ENCODE results near the gene APCS. TPM values are rescaled to one million over a fixed set of nuclear protein-coding genes. Genes with fewer than 3 reads are reported as not detected.

Gene APCS
- total RNA-seq, 1 donor from 2014 or later = not detected

DNA sequence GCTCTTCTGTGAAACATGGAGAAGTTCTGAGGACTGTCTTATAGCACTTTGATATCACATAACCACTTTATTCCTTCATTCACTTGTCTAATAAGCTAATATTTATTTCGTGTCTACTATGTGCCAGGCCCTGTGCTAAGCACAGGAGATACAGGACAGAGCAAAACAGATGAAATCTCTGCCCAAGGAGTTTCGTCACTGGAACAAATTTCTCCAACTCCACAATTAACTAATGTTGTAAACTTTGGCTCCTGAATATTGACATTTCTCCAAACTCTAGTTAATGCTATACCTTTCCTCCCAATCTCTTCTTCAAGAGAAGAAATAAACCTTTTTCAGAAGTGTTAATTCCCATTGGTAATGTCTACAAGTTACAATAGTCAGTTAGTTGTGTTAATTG is 27.0 kb upstream of the APCS start:
- TF ChIP-seq, protein P1, sequence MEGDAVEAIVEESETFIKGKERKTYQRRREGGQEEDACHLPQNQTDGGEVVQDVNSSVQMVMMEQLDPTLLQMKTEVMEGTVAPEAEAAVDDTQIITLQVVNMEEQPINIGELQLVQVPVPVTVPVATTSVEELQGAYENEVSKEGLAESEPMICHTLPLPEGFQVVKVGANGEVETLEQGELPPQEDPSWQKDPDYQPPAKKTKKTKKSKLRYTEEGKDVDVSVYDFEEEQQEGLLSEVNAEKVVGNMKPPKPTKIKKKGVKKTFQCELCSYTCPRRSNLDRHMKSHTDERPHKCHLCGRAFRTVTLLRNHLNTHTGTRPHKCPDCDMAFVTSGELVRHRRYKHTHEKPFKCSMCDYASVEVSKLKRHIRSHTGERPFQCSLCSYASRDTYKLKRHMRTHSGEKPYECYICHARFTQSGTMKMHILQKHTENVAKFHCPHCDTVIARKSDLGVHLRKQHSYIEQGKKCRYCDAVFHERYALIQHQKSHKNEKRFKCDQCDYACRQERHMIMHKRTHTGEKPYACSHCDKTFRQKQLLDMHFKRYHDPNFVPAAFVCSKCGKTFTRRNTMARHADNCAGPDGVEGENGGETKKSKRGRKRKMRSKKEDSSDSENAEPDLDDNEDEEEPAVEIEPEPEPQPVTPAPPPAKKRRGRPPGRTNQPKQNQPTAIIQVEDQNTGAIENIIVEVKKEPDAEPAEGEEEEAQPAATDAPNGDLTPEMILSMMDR (IDR thresholded peaks at IDR 0.05; ENCODE audit: unreplicated experiment) = no peak
- DNase-seq (ENCODE audit: low spot score, unreplicated experiment) = no peak
- Mint-ChIP-seq H3K4me1 (ENCODE audit: low read depth) (peaks cover 7% of the 10 kb centered on the region), H3K4me3 (ENCODE audit: low read depth) (no peak overlapping the region), H3K27me3 (no peaks in the 10 kb centered on the region), H3K36me3 (ENCODE audit: insufficient read depth) (no peaks in the 10 kb centered on the region), H3K9me3 (ENCODE audit: low read depth) (peaks cover 40% of the 10 kb centered on the region), H3K27ac (no peak overlapping the region)

GRCh38 chr1:159561497-159561896 is 26.1 kb upstream of the APCS start:
- peaks cover 5% of the 10 kb centered on the region for H3K4me1 Mint-ChIP-seq (ENCODE audit: low read depth)
- H3K4me3 Mint-ChIP-seq (ENCODE audit: low read depth) = no peak overlapping the region
- H3K36me3 Mint-ChIP-seq (ENCODE audit: insufficient read depth) = no peaks in the 10 kb centered on the region
- TF ChIP-seq, protein P1 (IDR thresholded peaks at IDR 0.05; ENCODE audit: unreplicated experiment) = no peak
- H3K9me3 Mint-ChIP-seq (ENCODE audit: low read depth) = peaks cover 47% of the 10 kb centered on the region
- no peak for DNase-seq (ENCODE audit: low spot score, unreplicated experiment)
- H3K27ac Mint-ChIP-seq = no peak overlapping the region
- no peaks in the 10 kb centered on the region for H3K27me3 Mint-ChIP-seq

DNA sequence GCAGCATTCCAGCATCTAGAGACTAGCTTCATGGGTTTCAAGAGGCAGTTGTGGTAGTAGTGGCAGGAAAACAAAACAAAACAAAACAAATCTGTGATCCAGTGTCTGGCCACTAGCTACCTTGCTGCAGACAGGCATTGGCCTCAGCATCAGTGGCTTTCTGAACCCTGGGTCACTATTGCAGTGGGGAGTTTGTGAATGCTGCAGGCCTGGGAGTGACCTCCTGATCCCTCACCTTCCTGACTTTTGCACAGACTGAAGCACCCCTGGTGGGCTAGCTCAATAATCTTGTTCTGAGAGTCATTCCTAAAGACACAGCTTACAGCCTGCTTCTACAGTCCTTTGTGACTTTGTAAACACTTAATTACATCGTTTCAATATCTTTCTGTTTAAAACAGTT is 24.9 kb upstream of the APCS start:
- TF ChIP-seq, protein P1 (IDR thresholded peaks at IDR 0.05; ENCODE audit: unreplicated experiment) = no peak
- H3K27ac Mint-ChIP-seq = no peak overlapping the region
- H3K4me1 Mint-ChIP-seq (ENCODE audit: low read depth) = no peaks in the 10 kb centered on the region

GRCh38 chr1:159577446-159577845 is 10.2 kb upstream of the APCS start:
- no peak for DNase-seq (ENCODE audit: low spot score, unreplicated experiment)
- no peak overlapping the region for H3K27ac Mint-ChIP-seq
- H3K36me3 Mint-ChIP-seq (ENCODE audit: insufficient read depth) = peaks cover 3% of the 10 kb centered on the region
- H3K4me3 Mint-ChIP-seq (ENCODE audit: low read depth) = no peak overlapping the region
- TF ChIP-seq, protein P1 (IDR thresholded peaks at IDR 0.05; ENCODE audit: unreplicated experiment) = no peak
- peaks cover 31% of the 10 kb centered on the region for H3K9me3 Mint-ChIP-seq (ENCODE audit: low read depth)
- no peaks in the 10 kb centered on the region for H3K27me3 Mint-ChIP-seq
- H3K4me1 Mint-ChIP-seq (ENCODE audit: low read depth) = no peaks in the 10 kb centered on the region

More for the DNA sequence above, 24.9 kb upstream of the APCS start:
- no peak for DNase-seq (ENCODE audit: low spot score, unreplicated experiment)
- no peaks in the 10 kb centered on the region for H3K27me3 Mint-ChIP-seq
- H3K4me3 Mint-ChIP-seq (ENCODE audit: low read depth) = no peak overlapping the region
- H3K36me3 Mint-ChIP-seq (ENCODE audit: insufficient read depth) = no peaks in the 10 kb centered on the region
- H3K9me3 Mint-ChIP-seq (ENCODE audit: low read depth) = peaks cover 40% of the 10 kb centered on the region

DNA sequence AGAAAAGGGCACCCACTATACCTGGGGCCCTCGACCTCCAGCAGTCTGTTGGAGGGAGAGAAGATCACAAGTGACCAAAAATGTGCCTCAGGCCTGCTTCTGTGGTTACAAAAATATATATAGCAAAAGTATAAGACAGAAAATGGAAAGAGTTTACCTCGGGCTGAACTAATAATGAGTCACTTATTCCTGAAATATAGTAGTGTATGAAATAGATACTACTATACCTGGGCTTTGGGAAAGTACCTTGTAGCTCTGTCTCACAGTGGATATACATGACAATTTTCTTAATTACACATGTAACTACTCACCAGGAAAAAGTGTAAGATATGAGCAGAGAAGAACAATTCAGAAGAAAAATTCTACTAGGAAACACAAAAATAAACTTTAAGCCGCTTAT is 7.3 kb upstream of the APCS start:
- TF ChIP-seq, protein P1 (IDR thresholded peaks at IDR 0.05; ENCODE audit: unreplicated experiment) = no peak
- peaks cover 34% of the 10 kb centered on the region for H3K9me3 Mint-ChIP-seq (ENCODE audit: low read depth)

More for the DNA sequence above, 7.3 kb upstream of the APCS start:
- no peaks in the 10 kb centered on the region for H3K4me1 Mint-ChIP-seq (ENCODE audit: low read depth)
- DNase-seq (ENCODE audit: low spot score, unreplicated experiment) = no peak
- no peak overlapping the region for H3K27ac Mint-ChIP-seq
- no peaks in the 10 kb centered on the region for H3K27me3 Mint-ChIP-seq
- H3K4me3 Mint-ChIP-seq (ENCODE audit: low read depth) = no peak overlapping the region
- H3K36me3 Mint-ChIP-seq (ENCODE audit: insufficient read depth) = no peaks in the 10 kb centered on the region
